HK-2 (cell line): Measurements from ENCODE around the gene CEP85.
A peak's percentile ranks its signal among the peaks of the same experiment; 100 is the strongest.

Experiments
- DNase-seq: peaks from one replicate; pipeline ENCODE4 v3.0.0-alpha.2; 2018; ENCODE audit not compliant: unreplicated experiment

The CEP85 gene

DNA sequence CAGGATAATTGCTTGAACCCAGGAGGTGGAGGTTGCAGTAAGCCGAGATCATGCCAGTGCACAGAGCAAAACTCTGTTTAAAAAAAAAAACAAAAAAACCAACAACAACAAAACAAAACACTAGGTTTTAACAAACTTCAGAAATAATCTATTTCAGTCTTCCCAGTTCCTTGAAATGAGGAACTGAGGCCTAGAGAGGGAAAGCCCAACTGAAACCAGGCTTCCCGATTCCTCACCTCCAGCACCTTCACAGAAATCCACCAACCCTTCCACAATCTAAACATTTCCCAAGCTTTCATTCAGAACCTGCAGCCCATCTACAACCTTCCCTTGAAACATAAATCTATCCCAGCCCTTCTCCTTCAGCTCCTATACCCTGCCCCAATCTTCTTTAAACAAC lies 83.1 kb downstream of the CEP85 start:
- no peak for DNase-seq

- no peak for DNase-seq
Measured at GRCh38 chr1:26317612-26318337, 83.8 kb downstream of the CEP85 start, which contains the start of gene CD52. TSS of gene CD52 (plus strand) at chr1:26317958. CDS start at chr1:26318018, 60 bp downstream.

DNA sequence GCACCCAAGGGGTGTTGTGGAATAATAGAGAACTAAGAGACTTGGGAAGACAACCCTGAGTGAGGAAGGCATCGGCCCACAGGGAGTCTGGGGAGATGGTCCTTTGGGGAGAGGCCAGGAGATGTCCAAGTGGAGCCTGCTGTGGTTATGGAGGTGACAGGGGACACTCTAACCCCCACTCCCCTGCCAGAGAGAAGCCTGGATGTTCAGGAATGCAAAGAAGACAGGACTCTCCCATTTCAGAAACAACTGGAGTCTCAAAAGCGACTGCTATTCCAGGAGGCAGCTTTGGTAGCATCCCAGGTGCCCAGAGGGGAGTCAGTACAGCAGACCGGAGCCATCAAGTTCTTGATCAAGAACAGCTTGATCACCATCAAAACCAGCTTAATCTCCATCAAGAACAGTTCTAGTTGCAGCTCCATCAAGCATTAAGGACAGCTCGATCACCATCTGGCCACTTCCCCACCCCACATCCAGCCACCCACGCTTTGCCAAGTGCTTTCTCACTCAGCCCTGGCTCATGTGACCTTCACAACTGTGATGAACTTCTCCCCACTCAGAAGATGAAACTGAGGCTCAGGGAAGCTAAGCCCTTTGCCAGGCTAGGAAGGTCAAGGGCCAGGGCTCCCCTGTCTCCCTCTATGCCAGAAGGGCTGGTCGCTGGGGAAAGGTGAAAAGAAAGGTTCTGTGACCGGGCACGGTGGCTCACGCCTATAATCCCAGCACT lies 84.5 kb downstream of the CEP85 start:
- DNase-seq, result no peak

DNA sequence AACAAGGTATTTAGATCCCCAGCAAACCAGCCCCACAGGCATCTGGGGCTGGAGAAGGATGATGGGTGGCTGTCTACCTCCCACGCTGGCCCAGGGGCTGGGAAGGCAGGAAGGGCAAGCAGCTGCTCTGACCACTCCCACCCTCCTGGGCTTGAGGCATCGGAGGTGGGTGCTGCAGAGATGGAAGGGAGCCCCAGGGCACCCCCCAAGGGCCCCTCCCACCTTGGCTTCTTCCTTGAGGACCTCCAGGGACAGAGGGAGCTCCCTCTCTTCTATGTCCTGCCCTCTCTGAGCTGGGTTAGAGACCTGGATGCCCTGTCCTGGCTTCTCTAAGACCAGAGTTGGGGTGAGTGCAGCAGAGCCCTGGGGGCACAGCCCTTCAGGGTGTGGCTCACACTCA lies 86.9 kb downstream of the CEP85 start:
- no peak for DNase-seq

GRCh38 chr1:26321315-26322041 lies 87.5 kb downstream of the CEP85 start:
- peak; percentile 88 for DNase-seq

- no peak for DNase-seq
Measured at GRCh38 chr1:26322042-26322331, 88.0 kb downstream of the CEP85 start.

DNA sequence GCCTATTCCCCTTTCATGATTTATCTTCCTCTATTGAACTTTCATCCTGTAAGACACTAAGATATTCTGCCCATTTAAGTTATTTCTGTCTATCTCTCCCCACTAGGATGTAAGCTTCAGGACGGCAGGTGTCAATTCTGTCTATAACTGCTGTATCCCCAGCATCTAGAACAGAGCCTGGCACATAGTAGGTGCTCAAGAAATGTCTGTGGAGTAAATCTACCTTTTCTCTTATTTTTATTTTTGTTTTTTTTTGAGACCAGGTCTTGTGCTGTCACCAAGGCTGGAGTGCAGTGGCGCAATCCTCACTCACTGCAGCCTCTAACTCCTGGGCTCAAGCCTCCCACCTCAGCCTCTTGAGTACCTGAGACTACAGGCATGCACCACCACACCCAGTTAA lies 89.4 kb downstream of the CEP85 start:
- DNase-seq, result no peak

GRCh38 chr1:26324550-26324949 lies 90.5 kb downstream of the CEP85 start:
- no peak for DNase-seq

GRCh38 chr1:26327956-26328362 lies 94.0 kb downstream of the CEP85 start:
- DNase-seq, result no peak
